H1 (cell line): ENCODE data around the gene CDC42EP3. TPM values are rescaled to one million over a fixed set of nuclear protein-coding genes. Genes with fewer than 3 reads are reported as not detected.

Experiments
- CTCF ChIA-PET: fragments of 300-600 bp; sonication (Branson Sonifier 250); formaldehyde crosslinking; loops from one replicate; lab custom pipeline; 2021; ENCODE audit not compliant: partially characterized antibody; lab: Charles Lee
- POLR2A ChIA-PET: fragments of 300-600 bp; sonication (Branson Sonifier 250); formaldehyde crosslinking; loops from one replicate; lab custom pipeline; 2021; ENCODE audit warnings: inconsistent platforms; ENCODE audit not compliant: partially characterized antibody; lab: Charles Lee
- DNase-seq, 2 experiments: peaks; one replicate each; pipeline versions ENCODE4 v3.0.0 to v3.0.0-alpha.2; 2010 to 2022; ENCODE audit warnings: low spot score in 2 of 2, low read depth in 1 of 2, mixed read lengths in 1 of 2
- FAIRE-seq: peaks from 2 replicates; lab custom pipeline; 2011; peaks lifted over from hg19 to GRCh38; lab: Jason Lieb, UNC
- H2AFZ ChIP-seq: 2 replicates; pipeline ENCODE4 v1.8.1; 2012; ENCODE audit warnings: low read length, inconsistent platforms
- H2AK5ac ChIP-seq: 2 replicates; pipeline ENCODE4 v1.6.1; 2013; ENCODE audit warnings: low read depth, low read length
- H2BK120ac ChIP-seq: replicated peaks from 2 replicates; pipeline ENCODE3; 2013; ENCODE audit warnings: low read depth, low read length, inconsistent platforms
- H2BK12ac ChIP-seq: 2 replicates; pipeline ENCODE4 v1.6.1; 2013; ENCODE audit warnings: low read depth, low read length
- H2BK15ac ChIP-seq: 2 replicates; pipeline ENCODE4 v1.6.1; 2013; ENCODE audit warnings: low read length
- H2BK20ac ChIP-seq: 2 replicates; pipeline ENCODE4 v1.6.1; 2013; ENCODE audit warnings: low read length
- H2BK5ac ChIP-seq: 2 replicates; pipeline ENCODE4 v1.6.1; 2013; ENCODE audit warnings: low read depth, low read length
- H3K14ac ChIP-seq: 2 replicates; pipeline ENCODE4 v1.6.1; 2013; ENCODE audit warnings: inconsistent platforms; ENCODE audit not compliant: insufficient read length
- H3K18ac ChIP-seq: 2 replicates; pipeline ENCODE4 v1.6.1; 2013; ENCODE audit warnings: low read length; ENCODE audit errors: extremely low read depth
- H3K23ac ChIP-seq: 2 replicates; pipeline ENCODE4 v1.6.1; 2013; ENCODE audit warnings: inconsistent platforms; ENCODE audit not compliant: insufficient read length
- H3K23me2 ChIP-seq: 2 replicates; pipeline ENCODE4 v1.6.1; 2013; ENCODE audit warnings: low read depth, low read length
- H3K27ac ChIP-seq: 2 replicates; pipeline ENCODE4 v1.6.1; 2011; ENCODE audit warnings: low read depth, low read length, inconsistent platforms
- H3K27me3 ChIP-seq, 4 experiments: replicated peaks in 1 of 4; 1 replicate in 1 of 4; 2 replicates in 3 of 4; pipeline versions ENCODE4 v1.6.1 to v1.8.1; 2011 to 2013; ENCODE audit warnings: low read length in 3 of 4, mild to moderate bottlenecking in 3 of 4, inconsistent platforms in 2 of 4, mixed read lengths in 2 of 4, moderate library complexity in 1 of 4; ENCODE audit not compliant: control insufficient read depth in 3 of 4, insufficient read depth in 3 of 4; ENCODE audit errors: extremely low read depth in 1 of 4
- H3K36me3 ChIP-seq, 4 experiments: 2 replicates each; pipeline versions ENCODE4 v1.6.1 to v1.8.1; 2011 to 2013; ENCODE audit warnings: mild to moderate bottlenecking in 4 of 4, low read length in 3 of 4, moderate library complexity in 2 of 4, control low read depth in 1 of 4, inconsistent platforms in 1 of 4; ENCODE audit not compliant: insufficient read depth in 4 of 4, control insufficient read depth in 2 of 4
- H3K4ac ChIP-seq: replicated peaks from 2 replicates; pipeline ENCODE3; 2013; ENCODE audit warnings: low read length, low read depth, mixed read lengths, inconsistent platforms; ENCODE audit not compliant: insufficient read length
- H3K4me1 ChIP-seq, 4 experiments: replicated peaks in 1 of 4; 1 replicate in 1 of 4; 2 replicates in 3 of 4; pipeline versions ENCODE4 v1.6.1 to v1.8.1; 2011 to 2013; ENCODE audit warnings: low read length in 3 of 4, inconsistent platforms in 2 of 4, mixed read lengths in 1 of 4; ENCODE audit not compliant: insufficient read depth in 4 of 4, control insufficient read depth in 3 of 4
- H3K4me2 ChIP-seq, 2 experiments: 2 replicates each; pipeline versions ENCODE4 v1.6.1 to v1.8.1; 2011 to 2013; ENCODE audit warnings: low read depth in 2 of 2, low read length in 2 of 2, control low read depth in 1 of 2, inconsistent platforms in 1 of 2, mild to moderate bottlenecking in 1 of 2; ENCODE audit not compliant: insufficient read depth in 1 of 2
- H3K4me3 ChIP-seq, 4 experiments: fragments of 200-600, 300-600 bp in 1 of 4; sonication (generic), shearing (Covaris generic), sonication (Bioruptor Twin) in 1 of 4; 2 replicates each; pipeline versions ENCODE4 v1.5.1 to v1.8.1; 2011 to 2016; ENCODE audit warnings: low read length in 4 of 4, low read depth in 3 of 4, control low read depth in 2 of 4, inconsistent platforms in 2 of 4, mild to moderate bottlenecking in 2 of 4, mixed read lengths in 1 of 4, moderate library complexity in 1 of 4; ENCODE audit not compliant: insufficient read depth in 2 of 4; ENCODE audit errors: extremely low read depth in 1 of 4
- H3K56ac ChIP-seq: replicated peaks from 2 replicates; pipeline ENCODE3; 2013; ENCODE audit warnings: low read depth, mild to moderate bottlenecking, mixed read lengths, low read length, inconsistent platforms; ENCODE audit not compliant: insufficient read length
- H3K79me1 ChIP-seq: 2 replicates; pipeline ENCODE4 v1.6.1; 2013; ENCODE audit warnings: low read depth, low read length, control low read depth
- H3K79me2 ChIP-seq, 2 experiments: 2 replicates each; pipeline versions ENCODE4 v1.6.1 to v1.8.1; 2012 to 2013; ENCODE audit warnings: low read length in 2 of 2, mild to moderate bottlenecking in 2 of 2, inconsistent platforms in 1 of 2; ENCODE audit not compliant: insufficient read depth in 2 of 2, control insufficient read depth in 1 of 2
- H3K9ac ChIP-seq, 4 experiments: replicated peaks in 1 of 4; 1 replicate in 1 of 4; 2 replicates in 3 of 4; pipeline versions ENCODE4 v1.6.1 to v1.8.1; 2011 to 2013; ENCODE audit warnings: low read depth in 3 of 4, low read length in 3 of 4, control low read depth in 2 of 4, mild to moderate bottlenecking in 2 of 4, moderate library complexity in 2 of 4, inconsistent platforms in 1 of 4; ENCODE audit errors: extremely low read depth in 1 of 4
- H3K9me3 ChIP-seq, 2 experiments: 2 replicates each; pipeline versions ENCODE4 v1.6.1 to v1.8.1; 2012 to 2013; ENCODE audit warnings: mild to moderate bottlenecking in 2 of 2, moderate library complexity in 2 of 2, control low read depth in 1 of 2, inconsistent platforms in 1 of 2, low read depth in 1 of 2, low read length in 1 of 2, mixed read lengths in 1 of 2; ENCODE audit not compliant: insufficient read depth in 2 of 2
- H4K20me1 ChIP-seq, 2 experiments: replicated peaks in 1 of 2; 2 replicates each; pipeline versions ENCODE3 to v1.8.1; 2011 to 2013; ENCODE audit warnings: inconsistent platforms in 2 of 2, low read length in 2 of 2, mild to moderate bottlenecking in 1 of 2; ENCODE audit not compliant: insufficient read depth in 2 of 2, control insufficient read depth in 1 of 2
- H4K5ac ChIP-seq: 2 replicates; pipeline ENCODE4 v1.6.1; 2013; ENCODE audit warnings: low read length, low read depth, mixed read lengths, inconsistent platforms; ENCODE audit not compliant: insufficient read length
- H4K8ac ChIP-seq: 2 replicates; pipeline ENCODE4 v1.8.0; 2013; ENCODE audit warnings: mild to moderate bottlenecking, moderate library complexity, low read length, inconsistent platforms; ENCODE audit not compliant: insufficient read depth; ENCODE audit errors: extremely low read depth
- H4K91ac ChIP-seq: replicated peaks from 2 replicates; pipeline ENCODE3; 2013; ENCODE audit warnings: low read length, mixed read lengths, inconsistent platforms; ENCODE audit not compliant: insufficient read length
- ASH2L ChIP-seq: fragments of 200-600, 300-600 bp; sonication (generic); IDR thresholded peaks from one replicate; pipeline ENCODE4 v1.7.1; 2017; ENCODE audit warnings: low read length
- BCL11A ChIP-seq, 2 experiments: IDR thresholded peaks; one replicate each; pipeline ENCODE4 v1.6.1; 2011; ENCODE audit warnings: low read depth in 2 of 2, low read length in 2 of 2, mild to moderate bottlenecking in 2 of 2
- BRCA1 ChIP-seq: IDR thresholded peaks from 2 replicates; pipeline ENCODE4 v1.6.1; 2012; ENCODE audit warnings: low read depth, low read length, improper control_type of control experiment
- CBX5 ChIP-seq: fragments of 300-800, 300-1000 bp; sonication (generic); IDR thresholded peaks from 2 replicates; pipeline ENCODE4 v1.7.1; 2016; ENCODE audit warnings: antibody characterized with exemption, low read length, low read depth
- CBX8 ChIP-seq: fragments of 300-800, 300-1000 bp; sonication (generic); IDR thresholded peaks from 2 replicates; pipeline ENCODE4 v1.7.1; 2016; ENCODE audit warnings: low read depth, low read length, borderline replicate concordance
- CHD1 ChIP-seq: IDR thresholded peaks from 2 replicates; pipeline ENCODE4 v1.6.1; 2012; ENCODE audit warnings: low read depth, low read length, improper control_type of control experiment
- CREB1 ChIP-seq: IDR thresholded peaks from 2 replicates; pipeline ENCODE4 v1.6.1; 2012; ENCODE audit warnings: inconsistent platforms
- GABPA ChIP-seq: IDR thresholded peaks from 2 replicates; pipeline ENCODE4 v1.6.1; 2011; ENCODE audit warnings: mild to moderate bottlenecking, low read length, moderate library complexity, borderline replicate concordance; ENCODE audit not compliant: insufficient read depth
- HDAC6 ChIP-seq: IDR thresholded peaks from one replicate; pipeline ENCODE4 v1.7.1; 2012; ENCODE audit warnings: low read depth, mild to moderate bottlenecking, inconsistent platforms, low read length, moderate library complexity
- KDM4A ChIP-seq: IDR thresholded peaks from one replicate; pipeline ENCODE4 v1.7.1; 2012; ENCODE audit warnings: low read depth, mild to moderate bottlenecking, moderate library complexity, low read length, inconsistent platforms; ENCODE audit not compliant: severe bottlenecking
- POLR2A ChIP-seq, 2 experiments: IDR thresholded peaks; 1 replicate in 1 of 2; 2 replicates in 1 of 2; pipeline ENCODE4 v1.6.1; 2011; ENCODE audit warnings: low read depth in 2 of 2, low read length in 2 of 2, mild to moderate bottlenecking in 2 of 2; ENCODE audit errors: control extremely low read depth in 1 of 2
- RAD21 ChIP-seq, 2 experiments: IDR thresholded peaks in 1 of 2; conservative IDR thresholded peaks in 1 of 2; 2 replicates each; pipeline ENCODE4 v1.6.1; 2011; ENCODE audit warnings: low read depth in 2 of 2, low read length in 2 of 2, improper control_type of control experiment in 1 of 2, inconsistent platforms in 1 of 2, mild to moderate bottlenecking in 1 of 2, moderate library complexity in 1 of 2
- RNF2 ChIP-seq: fragments of 200-900, 300-1000 bp; sonication (generic); IDR thresholded peaks from 2 replicates; pipeline ENCODE4 v1.7.1; 2016; ENCODE audit warnings: borderline replicate concordance, low read depth, mild to moderate bottlenecking, antibody characterized with exemption, low read length; ENCODE audit not compliant: poor library complexity, severe bottlenecking; ENCODE audit errors: missing control alignments
- SRF ChIP-seq: IDR thresholded peaks from 2 replicates; pipeline ENCODE4 v1.6.1; 2011; ENCODE audit warnings: mild to moderate bottlenecking, low read depth, low read length, moderate library complexity
- TBP ChIP-seq: IDR thresholded peaks from 2 replicates; pipeline ENCODE4 v1.6.1; 2011; ENCODE audit warnings: low read depth, low read length, improper control_type of control experiment
- YY1 ChIP-seq: IDR thresholded peaks from 2 replicates; pipeline ENCODE4 v1.6.1; 2011; ENCODE audit warnings: low read depth, mild to moderate bottlenecking, low read length
- WGBS, 2 experiments: shearing (Covaris generic) in 1 of 2; methylation state at CpG; one replicate each; pipeline versions ENCODE4 v1.1.6 to v1.1.7; 2013 to 2015; ENCODE audit warnings: low lambda C conversion rate in 2 of 2, mixed read lengths in 2 of 2, inconsistent platforms in 1 of 2, low coverage in 1 of 2, missing lambda C conversion rate in 1 of 2; ENCODE audit not compliant: insufficient replicate concordance in 2 of 2, insufficient coverage in 1 of 2, insufficient read length in 1 of 2; ENCODE audit errors: extremely low coverage in 1 of 2, missing lambda C conversion rate in 1 of 2; 5-methylcytosine and 5-hydroxymethylcytosine counted together
- polyA plus RNA-seq, 7 experiments: library from polyadenylated mRNA; depleted of rRNA in 3 of 7; stranded (reverse) in 5 of 7; unstranded in 2 of 7; fragments of >200 nt in 5 of 7; fragments of 200-250 nt in 2 of 7; gene quantifications; 1 replicate in 5 of 7; 2 replicates in 1 of 7; 4 replicates in 1 of 7; pipeline versions ENCODE4 v1.2.1 to v1.2.3, GENCODE V29; 2011 to 2013; ENCODE audit warnings: missing spikeins in 2 of 7, mixed read lengths in 2 of 7
- total RNA-seq: library from RNA; stranded (reverse); fragmentation: NEBNext Ultra II Directional; extraction: Animal tissue kit (Norgen Biotek cat#: 25700); gene quantifications from 2 replicates; pipeline ENCODE4 v1.2.1, GENCODE V29; 2021

CDC42EP3 gene
- total and polyA plus RNA-seq, 2 of the 8 experiments (the other 6 are each of a cell fraction or from before 2014, with no cell fraction given): 18.4 to 24.7 TPM

DNA sequence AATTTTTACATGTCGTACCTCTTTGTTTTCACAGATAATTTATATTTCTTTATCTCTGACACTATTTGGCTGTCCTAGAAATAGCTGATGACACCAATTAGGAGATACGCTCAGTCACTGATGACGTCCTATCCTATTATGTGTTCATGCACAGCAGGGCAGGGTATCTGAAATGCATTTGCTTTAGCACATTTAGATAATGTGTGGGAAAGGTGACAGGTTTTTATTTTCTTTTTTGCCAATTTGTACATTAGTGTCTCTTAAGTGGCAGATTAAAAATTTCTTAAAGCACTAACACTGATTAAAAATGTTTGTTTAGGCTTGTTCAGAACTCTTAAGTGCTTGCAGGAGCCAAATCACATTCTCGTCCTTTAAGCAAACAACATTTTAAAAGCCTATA is 39.7 kb downstream of the CDC42EP3 start:
- Histone ChIP-seq H3K27ac (no peak overlapping the region), H3K4me3 (no peak overlapping the region), H3K27me3 (no peaks in the 10 kb centered on the region), H3K36me3 (no peaks in the 10 kb centered on the region), H2BK15ac (no peak overlapping the region), H4K5ac (no peak overlapping the region), H3K23me2 (no peaks in the 10 kb centered on the region), H3K9me3 (no peaks in the 10 kb centered on the region), H3K23ac (no peak overlapping the region), H3K18ac (no peak overlapping the region), H2BK20ac (no peak overlapping the region), H3K79me1 (no peaks in the 10 kb centered on the region), H4K91ac (no peak overlapping the region), H3K79me2 (no peaks in the 10 kb centered on the region), H2BK120ac (no peak overlapping the region), H3K4ac (no peak overlapping the region), H2BK5ac (no peak overlapping the region), H4K20me1 (no peaks in the 10 kb centered on the region), H3K14ac (no peak overlapping the region), H4K8ac (no peak overlapping the region), H3K56ac (no peak overlapping the region), H2AK5ac (no peak overlapping the region), H3K9ac (no peak overlapping the region), H3K4me1 (no peaks in the 10 kb centered on the region), H2AFZ (no peak overlapping the region), H2BK12ac (no peak overlapping the region), H3K4me2 (no peak overlapping the region)
- FAIRE-seq (no peak), DNase-seq (no peak)
- ChIA-PET POLR2A (no interaction called here), CTCF (no interaction called here)
- 85% methylated on average over 4 of the region's 4 CpGs; no CpG with 5 or more reads in 1 of the 2 experiments for WGBS, 2 experiments
- TF ChIP-seq KDM4A (no peak), HDAC6 (no peak), CREB1 (no peak), ASH2L (no peak), GABPA (no peak), SRF (no peak), TBP (no peak), BRCA1 (no peak), BCL11A (IDR thresholded peaks at IDR 0.05; ENCODE audit: low read depth in 2 of 2, low read length in 2 of 2) (no peak), RAD21 (IDR thresholded peaks at IDR 0.05 in 1 of 2, conservative IDR thresholded peaks at IDR 0.05 in 1 of 2; ENCODE audit: low read depth in 2 of 2, low read length in 2 of 2) (no peak), CBX8 (no peak), CHD1 (no peak), POLR2A (IDR thresholded peaks at IDR 0.05; ENCODE audit: control extremely low read depth in 1 of 2, low read depth in 2 of 2, low read length in 2 of 2) (no peak), CBX5 (no peak), YY1 (no peak), RNF2 (no peak)
